ENCODE data around the gene RUNX2. TPM values are rescaled to one million over a fixed set of nuclear protein-coding genes. Genes with fewer than 3 reads are reported as not detected.

The RUNX2 gene
- polyA plus RNA-seq, 1 donor: 0.66 TPM

- DNase-seq (ENCODE audit: low read depth): no peak
Observed at GRCh38 chr6:45617441-45617840, 289.3 kb downstream of the RUNX2 start.

- DNase-seq (ENCODE audit: low read depth): no peak
Observed at GRCh38 chr6:45618259-45618658, 290.1 kb downstream of the RUNX2 start.

- DNase-seq (ENCODE audit: low read depth): no peak
Observed at GRCh38 chr6:45619211-45619760, 291.2 kb downstream of the RUNX2 start.

- no peak for DNase-seq (ENCODE audit: low read depth)
Observed at GRCh38 chr6:45619994-45620471, 291.9 kb downstream of the RUNX2 start.

- DNase-seq (ENCODE audit: low read depth): no peak
Observed at GRCh38 chr6:45624228-45624627, 296.1 kb downstream of the RUNX2 start.

- DNase-seq (ENCODE audit: low read depth): no peak
Observed at GRCh38 chr6:45625191-45625664, 297.1 kb downstream of the RUNX2 start.

GRCh38 chr6:45626087-45626891 is 298.2 kb downstream of the RUNX2 start:
- DNase-seq (ENCODE audit: low read depth): no peak

- no peak for DNase-seq (ENCODE audit: low read depth)
Observed at GRCh38 chr6:45630314-45630713, 302.2 kb downstream of the RUNX2 start.

GRCh38 chr6:45630801-45631200 is 302.7 kb downstream of the RUNX2 start:
- no peak for DNase-seq (ENCODE audit: low read depth)

GRCh38 chr6:45631396-45631795 is 303.3 kb downstream of the RUNX2 start:
- no peak for DNase-seq (ENCODE audit: low read depth)

GRCh38 chr6:45633272-45633908 is 305.3 kb downstream of the RUNX2 start:
- DNase-seq (ENCODE audit: low read depth): no peak

GRCh38 chr6:45634231-45634630 is 306.1 kb downstream of the RUNX2 start:
- no peak for DNase-seq (ENCODE audit: low read depth)

- no peak for DNase-seq (ENCODE audit: low read depth)
Observed at GRCh38 chr6:45635284-45635867, 307.2 kb downstream of the RUNX2 start.

GRCh38 chr6:45637056-45637455 is 308.9 kb downstream of the RUNX2 start:
- no peak for DNase-seq (ENCODE audit: low read depth)

GRCh38 chr6:45637611-45638257 is 309.6 kb downstream of the RUNX2 start:
- DNase-seq (ENCODE audit: low read depth): no peak

- DNase-seq (ENCODE audit: low read depth): no peak
Observed at GRCh38 chr6:45640081-45640491, 312.0 kb downstream of the RUNX2 start.

GRCh38 chr6:45640811-45641210 is 312.7 kb downstream of the RUNX2 start:
- no peak for DNase-seq (ENCODE audit: low read depth)

GRCh38 chr6:45642331-45643125 is 314.4 kb downstream of the RUNX2 start:
- no peak for DNase-seq (ENCODE audit: low read depth)

- DNase-seq (ENCODE audit: low read depth): no peak
Observed at GRCh38 chr6:45643126-45643525, 315.0 kb downstream of the RUNX2 start.

GRCh38 chr6:45644720-45645119 is 316.6 kb downstream of the RUNX2 start:
- no peak for DNase-seq (ENCODE audit: low read depth)

GRCh38 chr6:45645302-45645701 is 317.2 kb downstream of the RUNX2 start:
- no peak for DNase-seq (ENCODE audit: low read depth)

All from forelimb muscle (tissue), 1 donor.